ENCODE data around the gene ESPN. TPM values are rescaled to one million over a fixed set of nuclear protein-coding genes. Genes with fewer than 3 reads are reported as not detected.

ESPN gene
- total RNA-seq, 2 experiments from 2014 or later = 2.0 to 3.9 TPM

DNA sequence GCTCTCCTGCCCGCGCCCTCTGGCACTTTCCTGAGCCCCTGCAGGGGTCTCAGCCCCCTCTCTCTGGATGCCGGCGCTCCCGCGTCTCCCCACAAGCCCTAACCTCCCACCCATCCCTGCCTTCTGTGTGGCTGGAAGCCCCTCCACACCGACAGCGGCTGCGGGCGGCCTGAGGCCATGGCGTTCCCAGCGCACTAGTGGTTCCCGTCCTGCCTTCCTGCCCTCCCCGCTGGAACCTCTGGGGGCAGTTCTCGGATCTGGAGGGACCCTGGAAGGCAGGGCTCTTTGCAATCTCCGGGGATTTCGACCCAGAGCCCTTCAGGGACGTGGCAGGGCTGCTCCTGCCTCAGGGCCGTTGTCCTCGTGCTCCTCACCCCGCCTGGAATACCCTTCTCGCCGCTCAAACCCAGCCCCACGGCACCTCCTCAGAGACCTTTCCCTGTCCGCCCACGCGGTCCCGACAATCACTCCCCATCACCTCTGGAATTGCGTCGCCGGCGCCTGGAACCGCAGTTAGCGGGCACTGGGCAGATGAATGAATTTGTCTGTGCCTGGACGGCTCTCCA lies 493 bp upstream of the ESPN start:
- Mint-ChIP-seq H3K4me3 (peak overlapping the region; percentile 67), H3K27me3 (peaks cover 55% of the 10 kb centered on the region), H3K4me1 (ENCODE audit: low read depth) (peaks cover 13% of the 10 kb centered on the region), H3K9me3 (no peaks in the 10 kb centered on the region), H3K36me3 (ENCODE audit: low read depth) (no peaks in the 10 kb centered on the region), H3K27ac (no peak overlapping the region)
- TF ChIP-seq CTCF (IDR thresholded peaks at IDR 0.05) = no peak
- POLR2A ChIA-PET = interaction anchor here (1.0 to 1.5 kb wide), 3 partner anchors 14 to 36 kb away, joined by 3 to 9 read pairs (median 6); partner anchors contain the start of gene ACOT7
- H3K9me3 ChIP-seq (ENCODE audit: control insufficient read depth in 1 of 2, insufficient read depth in 1 of 2, low read length in 2 of 2) = peaks cover 0 to 21% of the 10 kb centered on the region in 2 experiments
- peak in 1 of 14 experiments; percentile 28 for DNase-seq
- intact Hi-C loops (cut with DNase I, micrococcal nuclease) = loop anchor here (1.0 to 10.0 kb wide), 4 partner anchors 51 to 221 kb away; no protein-coding TSS in a partner anchor
- no peak for ATAC-seq (ENCODE audit: poor library complexity)
- H3K36me3 ChIP-seq (ENCODE audit: insufficient read depth, low read length) = no peaks in the 10 kb centered on the region
- H3K27ac ChIP-seq (ENCODE audit: low read depth in 1 of 2, low read length in 2 of 2) = no peak overlapping the region
- H3K4me3 ChIP-seq (ENCODE audit: low read length) = peak overlapping the region; percentile 33
- H3K27me3 ChIP-seq (ENCODE audit: control insufficient read depth in 1 of 2, insufficient read depth in 2 of 2, low read length in 2 of 2) = peaks cover 50 to 63% of the 10 kb centered on the region in 2 experiments
- H3K4me1 ChIP-seq (ENCODE audit: insufficient read depth, low read length) = peaks cover 43% of the 10 kb centered on the region
- CTCF ChIA-PET = interaction anchor here (0.7 to 7.1 kb wide), 21 partner anchors 8 to 223 kb away, joined by 3 to 77 read pairs (median 6); partner anchors contain the start of gene PLEKHG5

DNA sequence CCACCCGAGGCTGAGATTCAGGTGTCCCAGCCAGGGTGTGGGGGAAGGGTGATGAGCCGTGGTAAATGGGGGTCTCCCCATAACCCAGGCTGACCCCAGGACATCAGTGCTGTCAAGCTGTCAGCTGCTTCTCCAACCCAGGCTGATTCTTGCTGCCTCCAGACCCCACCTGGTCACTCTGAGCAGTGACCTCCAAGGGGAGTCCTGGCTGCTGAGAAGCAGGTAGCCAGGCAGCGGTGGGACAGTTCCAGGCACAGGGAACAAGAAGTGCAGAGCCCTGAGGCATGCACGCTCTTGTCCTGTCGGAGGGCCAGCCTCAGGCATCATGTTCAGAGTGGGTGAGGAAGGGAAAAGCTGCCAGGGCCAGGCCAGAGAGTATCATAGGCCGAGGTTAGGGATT lies 1.1 kb downstream of the ESPN start:
- H3K4me3 ChIP-seq (ENCODE audit: low read length) = no peak overlapping the region
- peaks cover 40 to 47% of the 10 kb centered on the region in 2 experiments for H3K27me3 ChIP-seq (ENCODE audit: control insufficient read depth in 1 of 2, insufficient read depth in 2 of 2, low read length in 2 of 2)
- DNase-seq (no peak), ATAC-seq (ENCODE audit: poor library complexity) (no peak)
- no peak overlapping the region for H3K27ac ChIP-seq (ENCODE audit: low read depth in 1 of 2, low read length in 2 of 2)
- POLR2A ChIA-PET = no interaction called here
- H3K36me3 ChIP-seq (ENCODE audit: insufficient read depth, low read length) = no peaks in the 10 kb centered on the region
- Mint-ChIP-seq H3K36me3 (ENCODE audit: low read depth) (no peaks in the 10 kb centered on the region), H3K9me3 (no peaks in the 10 kb centered on the region), H3K4me3 (peak overlapping the region; percentile 11), H3K27me3 (peaks cover 56% of the 10 kb centered on the region), H3K27ac (no peak overlapping the region), H3K4me1 (ENCODE audit: low read depth) (peaks cover 13% of the 10 kb centered on the region)
- H3K9me3 ChIP-seq (ENCODE audit: control insufficient read depth in 1 of 2, insufficient read depth in 1 of 2, low read length in 2 of 2) = peaks cover 0 to 13% of the 10 kb centered on the region in 2 experiments
- intact Hi-C loops (cut with DNase I, micrococcal nuclease) = loop anchor here in 1 of 2 experiments (10.0 kb wide), 1 partner anchor 219 kb away; no protein-coding TSS in a partner anchor
- CTCF ChIA-PET = interaction anchor here (1.3 to 1.4 kb wide), 2 partner anchors 12 to 221 kb away, joined by 3 to 9 read pairs; no protein-coding TSS in a partner anchor
- H3K4me1 ChIP-seq (ENCODE audit: insufficient read depth, low read length) = peaks cover 27% of the 10 kb centered on the region
- no peak for TF ChIP-seq CTCF (IDR thresholded peaks at IDR 0.05)

- Histone ChIP-seq H3K4me3 (ENCODE audit: low read length) (no peak overlapping the region), H3K27ac (ENCODE audit: low read depth in 1 of 2, low read length in 2 of 2) (no peak overlapping the region), H3K27me3 (ENCODE audit: control insufficient read depth in 1 of 2, insufficient read depth in 2 of 2, low read length in 2 of 2) (peaks cover 35 to 40% of the 10 kb centered on the region in 2 experiments), H3K36me3 (ENCODE audit: insufficient read depth, low read length) (no peaks in the 10 kb centered on the region), H3K4me1 (ENCODE audit: insufficient read depth, low read length) (peaks cover 23% of the 10 kb centered on the region), H3K9me3 (ENCODE audit: control insufficient read depth in 1 of 2, insufficient read depth in 1 of 2, low read length in 2 of 2) (peaks cover 0 to 9% of the 10 kb centered on the region in 2 experiments)
- no peaks in the 10 kb centered on the region for H3K36me3 Mint-ChIP-seq (ENCODE audit: low read depth)
- H3K27me3 Mint-ChIP-seq = peaks cover 50% of the 10 kb centered on the region
- intact Hi-C loops (cut with DNase I, micrococcal nuclease) = loop anchor here in 1 of 2 experiments (10.0 kb wide), 1 partner anchor 218 kb away; no protein-coding TSS in a partner anchor
- H3K4me1 Mint-ChIP-seq (ENCODE audit: low read depth) = peaks cover 13% of the 10 kb centered on the region
- no peak overlapping the region for H3K27ac Mint-ChIP-seq
- no peaks in the 10 kb centered on the region for H3K9me3 Mint-ChIP-seq
- H3K4me3 Mint-ChIP-seq = no peak overlapping the region
- TF ChIP-seq CTCF (IDR thresholded peaks at IDR 0.05) = no peak
- POLR2A ChIA-PET = no interaction called here
- peak in 1 of 14 experiments; percentile 11 for DNase-seq
- ATAC-seq (ENCODE audit: poor library complexity) = no peak
- CTCF ChIA-PET = interaction anchor here (1.4 kb wide), 1 partner anchor 11 kb away, joined by 9 read pairs; no protein-coding TSS in a partner anchor
Observed at GRCh38 chr1:6426277-6426971, 1.8 kb downstream of the ESPN start.
